HG02623 (cell line): Measurements from ENCODE around the gene ADTRP.
A peak's percentile ranks its signal among the peaks of the same experiment; 100 is the strongest.

ENCODE experiments used
- ATAC-seq: cut with Tn5 transposase; IDR thresholded peaks from one replicate; pipeline ENCODE4 v1.9.1; 2021; ENCODE audit warnings: moderate library complexity; ENCODE audit not compliant: unreplicated experiment

The ADTRP gene, protein sequence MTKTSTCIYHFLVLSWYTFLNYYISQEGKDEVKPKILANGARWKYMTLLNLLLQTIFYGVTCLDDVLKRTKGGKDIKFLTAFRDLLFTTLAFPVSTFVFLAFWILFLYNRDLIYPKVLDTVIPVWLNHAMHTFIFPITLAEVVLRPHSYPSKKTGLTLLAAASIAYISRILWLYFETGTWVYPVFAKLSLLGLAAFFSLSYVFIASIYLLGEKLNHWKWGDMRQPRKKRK

DNA sequence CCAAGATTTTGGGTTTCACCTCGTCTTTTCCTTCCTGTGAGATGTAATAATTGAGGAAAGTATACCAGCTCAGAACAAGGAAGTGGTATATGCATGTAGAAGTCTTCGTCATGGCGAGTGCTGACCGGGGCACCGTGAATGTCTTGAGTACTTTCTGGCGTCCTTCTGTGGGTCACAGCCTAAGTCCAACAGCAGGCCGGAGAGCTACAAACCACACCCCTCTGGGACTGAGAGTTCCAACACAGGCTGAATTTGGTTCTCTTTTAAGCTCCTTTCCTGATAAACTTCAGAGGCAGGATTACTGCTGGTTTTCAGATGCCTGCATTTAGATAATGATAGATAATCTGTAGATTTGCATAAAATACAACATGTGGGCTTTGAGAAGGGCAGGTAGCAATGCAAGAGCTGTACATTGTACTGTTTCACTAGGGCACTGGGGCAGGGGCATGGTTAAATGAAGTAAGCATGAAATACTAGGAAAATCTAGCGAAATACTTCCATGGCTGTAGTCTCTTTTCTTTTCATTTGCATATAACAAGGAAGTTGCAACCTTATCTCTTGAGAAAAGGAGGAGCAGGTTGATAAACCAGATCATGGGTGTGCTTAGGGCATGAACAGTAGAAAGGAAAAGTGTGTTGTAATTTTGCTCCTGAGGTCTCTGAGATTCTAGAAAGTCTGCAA, at the start of gene ADTRP:
ADTRP (minus strand) TSS at position 156 of the 681 bp plus-strand sequence; CDS start at position 112, 44 bp downstream.
- ATAC-seq, result no peak

DNA sequence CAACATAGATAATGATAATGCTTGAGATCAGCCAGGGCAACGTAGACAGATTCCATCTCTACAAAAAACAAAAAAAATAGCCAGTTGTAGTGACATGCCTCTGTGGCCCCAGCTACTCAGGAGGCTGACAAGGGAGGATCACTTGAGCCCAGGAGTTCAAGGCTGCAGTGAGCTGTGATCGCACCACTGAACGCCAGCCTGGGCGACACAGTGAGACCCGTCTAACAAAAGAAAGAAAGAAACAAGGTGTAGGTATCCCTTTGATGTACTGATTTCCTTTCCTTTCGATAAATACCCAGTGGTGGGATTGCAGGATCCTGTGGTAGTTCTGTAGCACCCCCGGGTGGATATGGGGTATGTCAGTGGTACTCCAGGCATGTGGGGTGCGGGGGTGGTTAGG, 48.2 kb upstream of the ADTRP start:
- no peak for ATAC-seq

DNA sequence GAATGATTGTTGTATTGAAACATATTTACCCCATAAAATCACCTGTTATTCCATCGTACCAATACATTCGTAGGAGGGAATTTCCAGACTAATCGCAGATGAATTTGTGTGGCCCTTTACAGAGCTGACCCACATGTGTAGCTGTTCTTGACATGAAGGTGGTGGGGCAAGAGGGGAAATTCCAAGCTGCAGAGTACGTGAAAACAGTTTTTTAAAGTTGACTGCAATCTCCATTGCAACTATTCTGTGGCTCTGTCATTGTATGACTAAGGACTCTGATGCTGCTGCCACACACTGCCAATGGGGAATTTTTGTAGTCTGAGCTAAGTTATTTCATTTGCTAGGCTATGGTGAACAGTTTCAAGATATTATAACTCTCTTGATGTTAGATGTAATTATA, 46.4 kb upstream of the ADTRP start:
- ATAC-seq, result peak; percentile 68

DNA sequence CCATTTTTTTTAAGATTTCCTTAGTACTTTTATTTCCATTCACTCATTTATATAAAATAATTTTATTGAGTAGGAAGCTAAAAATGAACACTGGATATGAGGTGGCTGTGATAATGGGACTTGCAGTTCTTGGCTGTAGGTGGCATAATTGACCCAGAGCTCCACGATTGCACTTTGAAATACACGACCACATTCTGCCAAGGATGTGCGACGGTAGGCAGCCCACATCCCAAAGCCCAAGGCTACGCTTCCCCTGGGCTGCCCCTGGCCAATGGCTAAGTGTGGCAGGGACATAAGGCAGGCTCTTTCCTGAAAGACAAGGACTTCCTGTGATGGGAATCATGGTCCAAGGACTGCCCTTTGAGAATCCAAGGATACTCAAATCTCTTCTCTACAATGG, 43.7 kb upstream of the ADTRP start:
- ATAC-seq, result no peak

DNA sequence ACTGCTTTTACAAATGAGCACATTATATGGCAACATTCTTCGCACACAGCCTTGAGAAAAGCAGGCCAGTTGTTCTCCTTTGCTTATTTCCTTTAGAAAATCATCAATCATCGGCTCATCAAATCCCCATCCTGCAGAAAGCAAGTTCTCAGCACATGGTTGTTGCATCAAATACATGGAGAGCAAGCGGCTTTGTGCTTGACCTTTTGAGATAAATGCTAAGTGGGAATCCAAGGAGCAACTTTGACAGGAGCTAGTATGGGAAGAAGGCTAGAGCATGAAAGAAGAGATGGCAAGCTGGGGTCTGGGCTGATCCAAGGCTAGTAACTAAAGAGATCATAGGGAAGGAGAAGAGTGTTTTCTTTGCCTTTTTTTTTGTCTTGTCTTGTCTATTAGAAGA, 43.2 kb upstream of the ADTRP start:
- no peak for ATAC-seq

DNA sequence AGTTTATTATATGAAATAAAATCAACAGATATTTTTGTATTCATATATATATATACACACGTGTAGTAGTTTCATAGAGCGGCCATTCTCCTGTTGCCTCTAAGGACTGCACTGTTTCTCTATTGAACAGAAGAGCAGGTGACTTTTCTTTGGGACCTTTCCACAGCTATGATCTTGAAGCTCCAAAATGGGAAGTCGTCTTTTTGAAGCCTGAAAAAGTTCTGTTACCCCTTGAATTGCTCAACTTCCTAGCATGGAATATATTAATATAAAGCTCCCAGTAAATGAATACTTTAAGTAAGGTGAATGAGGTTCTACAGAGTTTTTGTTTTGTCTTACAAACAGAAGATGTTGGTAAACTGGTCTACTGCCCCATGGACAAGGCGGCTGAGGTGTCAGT, 42.2 kb upstream of the ADTRP start:
- ATAC-seq, result no peak

DNA sequence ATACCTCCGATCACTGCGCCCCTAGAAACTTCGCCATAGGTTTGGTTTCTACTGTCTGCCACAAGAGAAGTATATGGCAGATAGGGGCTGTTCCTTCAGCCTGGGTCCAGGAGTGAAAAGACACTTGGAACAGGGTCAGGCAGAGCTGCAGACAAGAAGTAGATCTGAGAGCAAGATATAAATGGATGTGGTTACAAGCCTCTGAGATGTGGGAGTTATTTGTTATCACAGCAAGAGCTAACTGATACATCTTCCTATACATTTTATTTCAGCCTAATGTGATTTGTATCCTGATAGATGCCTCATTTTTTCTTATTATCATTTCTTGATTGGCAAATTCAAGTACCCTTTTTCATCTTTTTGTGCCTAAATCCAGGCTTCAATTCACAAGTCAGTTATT, 40.9 kb upstream of the ADTRP start:
- no peak for ATAC-seq

DNA sequence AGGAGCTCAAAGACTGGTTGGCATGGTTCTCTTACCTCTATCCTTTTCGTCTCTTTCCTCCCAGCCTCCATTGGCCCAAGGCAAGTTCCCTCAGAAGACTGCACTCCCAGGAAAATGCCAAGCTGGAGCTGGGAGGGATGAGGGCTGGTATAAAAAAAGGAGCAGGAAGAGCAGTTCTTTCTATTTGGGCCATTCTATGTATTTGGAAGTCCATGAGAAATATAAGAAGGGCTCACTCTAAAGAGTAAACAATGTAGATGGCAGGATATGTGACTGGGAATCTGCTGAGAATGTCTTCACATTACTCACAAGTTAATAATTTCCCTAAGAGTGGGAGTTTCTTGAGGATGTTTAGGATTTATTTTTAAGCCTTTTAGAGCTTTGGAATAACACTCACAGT, 36.6 kb upstream of the ADTRP start:
- ATAC-seq, result no peak

DNA sequence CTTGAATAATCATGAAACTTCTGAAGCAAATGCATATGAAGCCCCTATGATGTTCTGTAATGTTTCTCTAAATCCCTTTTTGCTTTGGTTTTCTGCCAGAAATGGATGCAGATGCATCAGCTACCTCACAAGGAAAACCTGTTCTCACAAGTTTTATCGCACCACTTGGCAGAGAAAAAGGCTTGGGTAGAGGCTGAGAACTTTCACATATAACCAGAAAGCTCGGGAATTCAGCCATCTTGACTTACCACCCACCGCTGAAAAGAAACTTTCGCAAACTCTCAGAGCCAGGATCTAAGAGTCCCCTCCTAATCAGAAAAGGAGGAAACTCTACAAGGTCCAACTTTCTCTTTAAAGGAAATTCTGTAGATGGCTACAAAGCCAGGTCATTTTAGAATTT, 36.2 kb upstream of the ADTRP start:
- no peak for ATAC-seq

DNA sequence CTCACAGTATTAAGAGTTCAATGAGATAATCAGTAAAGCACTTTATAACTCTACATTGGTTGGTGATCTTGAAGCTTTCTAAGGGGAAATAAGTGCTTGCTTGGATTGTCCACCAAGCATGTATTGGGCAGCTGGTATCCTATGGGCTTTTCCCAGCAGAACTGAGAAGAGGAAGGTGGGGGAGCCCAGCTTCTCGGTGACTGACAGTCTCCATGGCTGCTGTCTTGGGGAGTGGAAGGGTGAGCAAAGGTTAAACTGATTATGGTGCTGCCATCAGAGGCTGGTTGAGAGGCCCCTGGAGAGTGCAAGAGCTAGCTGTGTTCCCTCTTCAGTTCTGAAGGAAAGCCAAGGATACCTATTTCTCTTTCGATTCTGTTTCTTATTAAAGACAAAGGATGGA, 35.5 kb upstream of the ADTRP start:
- no peak for ATAC-seq

DNA sequence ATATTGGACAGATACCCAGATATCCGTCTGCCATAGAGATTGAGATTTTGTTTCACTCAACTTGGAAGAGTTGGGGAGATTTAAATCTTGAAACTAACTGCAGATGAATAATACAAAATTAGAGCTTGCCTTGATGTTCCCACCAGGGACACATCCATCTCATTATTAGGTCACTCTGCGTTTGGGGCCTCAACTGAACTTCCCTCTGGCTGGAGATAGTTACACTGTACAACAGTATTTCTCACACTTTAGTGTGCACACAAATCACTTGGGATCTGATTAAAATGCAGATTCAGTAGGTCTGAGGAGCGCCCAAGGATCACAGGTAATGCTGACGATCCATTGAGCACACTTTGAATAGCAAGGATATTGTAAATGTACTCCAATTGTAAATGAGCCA, 35.0 kb upstream of the ADTRP start:
- ATAC-seq, result no peak

DNA sequence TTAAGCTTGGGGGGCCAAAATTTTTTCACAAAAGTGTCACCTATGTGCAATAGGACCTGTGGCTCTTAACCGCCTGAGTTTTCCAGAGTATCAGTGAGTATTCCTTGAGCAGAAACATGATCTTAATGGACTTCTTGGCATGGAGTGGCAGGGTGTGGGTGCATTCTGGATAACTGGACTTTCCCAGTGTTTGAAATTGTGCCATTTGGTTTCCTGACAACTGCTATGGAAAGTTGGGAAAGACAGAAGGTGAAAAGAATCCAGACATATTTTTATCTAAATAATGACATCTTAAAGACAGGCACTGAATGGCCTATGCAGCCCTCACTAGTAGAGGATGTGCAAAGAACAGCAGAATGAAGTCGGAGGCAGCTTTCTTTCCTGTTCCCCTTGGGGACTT, 34.3 kb upstream of the ADTRP start:
- ATAC-seq, result no peak

DNA sequence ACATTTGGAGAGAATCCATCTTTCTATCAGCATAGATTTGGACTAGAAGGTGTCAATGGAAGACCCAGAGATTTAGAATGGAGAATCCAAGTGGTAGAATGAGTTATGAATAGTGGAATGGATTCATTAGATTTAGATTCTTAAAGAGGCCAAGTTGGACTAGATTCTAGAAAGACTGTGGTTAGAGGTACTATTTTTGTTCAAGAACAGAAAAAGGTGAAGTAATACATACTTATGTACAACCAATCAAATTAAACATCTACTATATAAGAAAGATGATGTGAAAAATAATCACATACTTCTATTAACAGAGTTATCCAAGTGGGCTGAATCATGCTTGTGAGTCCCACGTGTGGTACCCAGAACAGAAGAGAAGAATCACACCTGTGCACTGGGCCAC, 33.8 kb upstream of the ADTRP start:
- no peak for ATAC-seq

DNA sequence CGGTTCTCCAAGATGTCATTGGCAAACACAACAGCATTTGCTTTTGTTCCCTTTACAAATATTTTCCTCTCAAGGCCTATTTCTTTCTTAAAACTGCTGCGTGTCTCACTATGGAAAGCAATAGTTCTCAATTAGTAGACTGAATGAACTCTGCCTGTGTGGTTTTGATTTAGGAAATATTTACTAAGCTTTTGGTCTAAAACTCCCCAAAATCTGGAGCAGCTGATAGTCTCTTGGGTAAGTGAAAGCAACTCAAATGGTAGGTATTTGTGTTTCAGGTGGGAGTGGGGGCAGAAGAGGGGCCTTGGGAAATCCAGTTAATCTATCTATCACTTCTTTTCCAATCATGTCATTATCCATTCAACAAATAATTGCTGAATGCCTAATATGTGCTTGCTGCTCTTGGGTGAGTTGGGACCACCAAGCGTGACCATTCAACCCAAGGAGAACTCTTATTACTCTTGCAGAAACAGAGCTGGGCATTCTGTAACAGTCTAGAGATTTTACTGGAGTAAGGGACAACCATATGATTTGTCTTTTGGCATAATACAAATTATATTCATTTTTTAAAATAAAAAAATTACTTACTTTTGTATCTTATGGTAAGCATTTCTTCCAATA, 33.2 kb upstream of the ADTRP start:
- no peak for ATAC-seq

DNA sequence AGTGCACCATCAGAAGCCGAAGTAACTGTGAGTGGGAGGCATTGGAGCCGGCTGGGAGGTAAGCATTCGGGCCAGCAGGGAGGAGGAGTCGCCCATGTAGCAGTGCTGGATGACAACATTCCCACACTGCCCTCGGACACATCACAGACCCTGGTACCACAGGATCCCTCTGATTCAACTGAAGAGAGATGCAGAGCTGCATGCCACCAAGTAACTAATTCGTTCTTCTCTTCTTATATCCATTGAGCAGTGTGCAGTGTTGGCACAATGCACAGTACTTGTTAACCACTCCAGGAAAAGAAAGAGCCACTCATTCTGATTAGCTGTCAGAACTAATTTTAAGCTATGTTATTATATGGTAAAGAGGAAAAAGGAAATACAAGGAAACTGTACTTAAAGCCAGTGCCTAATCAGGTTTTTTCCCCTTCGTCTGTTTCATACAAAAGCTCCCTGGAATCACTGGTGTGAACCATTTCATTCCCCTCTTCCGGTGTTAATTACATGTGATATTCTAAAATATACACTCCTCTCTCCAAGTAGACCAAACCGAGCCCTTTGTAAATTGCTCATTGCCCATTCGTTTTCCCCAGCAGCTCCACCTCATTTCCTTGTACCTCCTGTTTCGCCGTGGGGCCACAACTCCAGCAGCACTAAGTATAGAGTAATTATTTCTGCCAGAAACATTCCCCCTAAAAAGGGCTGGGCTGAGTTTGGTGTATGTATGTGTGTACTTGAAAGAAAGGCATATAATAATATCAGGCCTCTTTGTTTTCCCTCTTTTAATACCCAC, 32.4 kb upstream of the ADTRP start:
- no peak for ATAC-seq

DNA sequence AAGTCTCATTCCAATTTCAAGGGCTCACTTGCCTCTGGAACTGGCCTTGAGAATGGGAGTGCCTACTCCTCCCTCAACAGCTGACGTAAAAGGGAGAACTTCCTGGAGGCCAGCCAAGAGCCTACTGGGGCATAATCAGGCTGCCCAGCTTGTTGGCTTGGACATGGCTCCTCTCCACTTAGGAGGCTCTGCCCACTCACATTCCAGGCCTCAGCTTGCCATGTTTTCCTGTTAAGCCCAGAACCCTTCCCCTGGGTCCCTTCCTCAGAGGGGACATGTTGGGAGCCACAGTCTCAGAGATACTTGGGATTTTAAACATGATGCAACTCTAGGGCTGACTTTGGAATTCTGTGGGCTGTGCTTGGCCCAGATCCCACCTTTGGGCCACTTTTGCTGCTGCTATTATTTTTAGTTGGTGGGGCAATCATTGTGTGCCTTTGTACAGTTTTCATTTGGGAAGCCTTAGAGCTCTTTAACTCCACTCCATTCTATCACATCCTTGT, 31.5 kb upstream of the ADTRP start:
- ATAC-seq, result no peak

DNA sequence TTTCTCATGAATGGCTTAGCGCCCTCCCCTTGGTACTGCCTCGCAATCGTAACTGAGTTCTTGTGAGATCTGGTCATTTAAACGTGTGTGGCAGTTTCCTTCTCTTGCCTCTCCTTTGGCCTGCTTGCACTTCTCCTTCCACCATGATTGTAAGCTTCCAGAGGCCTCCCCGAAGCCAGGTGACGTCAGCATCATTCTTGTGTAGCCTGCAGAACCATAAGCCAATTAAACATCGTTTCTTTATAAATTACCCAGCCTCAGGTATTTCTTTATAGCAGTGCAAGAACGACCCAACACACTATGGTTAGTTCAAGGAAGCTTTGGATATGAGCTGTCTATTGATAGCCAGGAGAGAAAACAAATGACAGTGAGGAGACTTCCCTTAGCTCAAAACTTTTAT, 29.5 kb upstream of the ADTRP start:
- no peak for ATAC-seq

DNA sequence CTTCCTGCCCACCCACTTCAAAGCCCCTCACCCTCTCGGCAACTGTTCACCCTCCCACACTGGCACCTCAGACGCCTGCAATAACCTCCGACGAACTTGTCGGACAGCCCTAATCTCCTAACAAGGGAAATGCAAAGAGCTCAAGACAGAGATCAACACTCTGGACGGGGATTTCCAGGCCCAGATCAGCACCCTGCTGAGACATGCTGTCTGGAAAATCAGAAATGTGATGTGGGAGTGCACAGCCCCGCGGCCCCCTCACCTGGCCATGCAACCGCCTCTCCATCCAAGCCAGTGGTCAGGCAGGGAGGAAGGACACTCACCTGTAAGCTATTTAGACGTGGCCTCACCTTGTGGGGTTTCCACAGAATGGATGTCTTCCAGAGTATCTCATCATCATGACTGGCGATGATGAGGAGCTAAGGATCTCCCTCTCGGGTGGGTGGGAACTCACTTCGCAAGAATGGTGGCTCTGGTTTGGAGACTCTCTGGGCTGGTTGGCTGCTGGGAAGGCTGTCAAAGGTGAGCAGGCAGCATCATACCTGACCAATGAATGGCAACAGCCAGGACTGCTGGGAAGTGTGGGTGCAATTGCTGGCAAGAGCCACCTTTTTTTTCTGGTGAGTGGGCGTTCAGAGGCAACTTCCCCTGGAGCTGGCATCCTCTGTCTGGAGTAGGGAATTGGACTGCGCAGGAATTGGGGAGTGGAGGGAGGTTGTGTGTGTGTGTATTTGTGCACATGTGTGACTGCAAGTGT, 28.1 kb upstream of the ADTRP start:
- ATAC-seq, result no peak

DNA sequence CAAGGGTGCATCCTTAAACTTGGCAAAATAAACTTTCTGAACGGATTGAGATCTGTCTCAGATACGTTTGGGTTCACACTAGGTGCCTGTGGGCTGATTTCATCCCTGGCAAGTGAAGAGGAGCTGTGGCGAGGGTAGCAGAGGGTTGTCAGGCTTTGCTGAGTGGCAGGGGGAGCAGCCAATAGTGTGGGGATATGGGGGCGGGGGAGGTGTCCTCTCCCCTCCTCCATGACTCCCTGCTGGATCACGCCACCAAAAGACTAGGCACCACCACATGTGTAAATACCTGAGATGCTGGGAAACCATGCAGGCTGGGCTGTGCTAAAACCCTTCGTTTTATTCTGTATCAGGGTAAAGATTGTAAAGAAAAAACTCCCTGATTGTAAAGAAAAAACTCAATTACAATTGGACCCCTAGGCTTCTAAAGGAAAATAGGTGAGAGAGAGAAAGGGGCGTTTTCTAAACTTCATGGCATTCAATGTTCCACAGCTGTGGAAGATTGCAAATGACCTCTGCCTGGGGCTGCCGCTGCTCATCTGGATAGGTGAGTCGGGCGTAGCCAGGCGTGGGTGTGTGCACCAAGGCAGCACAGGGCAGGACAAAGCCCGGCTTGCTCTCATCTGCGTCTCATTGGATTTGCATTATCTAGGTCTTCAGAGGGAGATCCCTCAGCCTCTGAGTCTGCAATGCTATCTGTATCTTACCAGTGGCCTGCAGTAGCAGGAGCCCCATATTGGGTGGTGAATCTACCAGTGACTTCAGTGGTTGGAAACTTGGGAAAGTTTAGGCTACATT, 26.9 kb upstream of the ADTRP start:
- no peak for ATAC-seq

DNA sequence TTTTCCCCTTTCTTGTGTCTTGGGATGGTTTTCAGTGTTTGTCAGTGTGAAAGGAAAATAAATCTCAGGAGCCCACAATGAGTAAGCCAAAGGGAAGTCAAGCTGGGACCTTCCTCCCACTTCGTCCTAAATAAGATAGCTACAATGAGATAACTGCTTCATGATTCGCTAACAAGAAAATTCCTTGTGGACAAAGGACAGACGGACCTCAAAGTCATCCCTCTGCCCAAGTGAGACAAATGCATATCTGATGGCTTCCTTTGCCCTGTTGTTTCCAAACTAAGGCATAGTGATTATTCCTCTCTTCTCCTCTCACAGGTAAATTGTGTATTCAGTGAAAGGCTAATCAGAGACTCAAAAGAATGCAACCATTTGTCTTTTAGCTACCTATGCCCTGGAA, 26.1 kb upstream of the ADTRP start:
- ATAC-seq, result no peak
